Measurements from ENCODE around the gene SZT2. TPM values are rescaled to one million over a fixed set of nuclear protein-coding genes. Genes with fewer than 3 reads are reported as not detected.

The SZT2 gene
- total RNA-seq, 1 experiment from 2014 or later: 28.4 TPM

- no peak for ATAC-seq
- TF ChIP-seq HMGA2 (CRISPR knock-in tag; IDR thresholded peaks at IDR 0.05) (no peak), MXD4 (CRISPR knock-in tag; IDR thresholded peaks at IDR 0.05; ENCODE audit: borderline replicate concordance) (no peak), ZBTB21 (CRISPR knock-in tag; IDR thresholded peaks at IDR 0.05; ENCODE audit: borderline replicate concordance) (no peak), FOXJ3 (CRISPR knock-in tag; IDR thresholded peaks at IDR 0.05; ENCODE audit: borderline replicate concordance) (no peak), SP1 (CRISPR knock-in tag; conservative IDR thresholded peaks at IDR 0.05) (no peak), ESRRA (CRISPR knock-in tag; IDR thresholded peaks at IDR 0.05; ENCODE audit: borderline replicate concordance) (no peak), PRRX2 (CRISPR knock-in tag; IDR thresholded peaks at IDR 0.05) (no peak), ZNF423 (CRISPR knock-in tag; IDR thresholded peaks at IDR 0.05) (no peak)
- TF ChIP-seq, protein P1, sequence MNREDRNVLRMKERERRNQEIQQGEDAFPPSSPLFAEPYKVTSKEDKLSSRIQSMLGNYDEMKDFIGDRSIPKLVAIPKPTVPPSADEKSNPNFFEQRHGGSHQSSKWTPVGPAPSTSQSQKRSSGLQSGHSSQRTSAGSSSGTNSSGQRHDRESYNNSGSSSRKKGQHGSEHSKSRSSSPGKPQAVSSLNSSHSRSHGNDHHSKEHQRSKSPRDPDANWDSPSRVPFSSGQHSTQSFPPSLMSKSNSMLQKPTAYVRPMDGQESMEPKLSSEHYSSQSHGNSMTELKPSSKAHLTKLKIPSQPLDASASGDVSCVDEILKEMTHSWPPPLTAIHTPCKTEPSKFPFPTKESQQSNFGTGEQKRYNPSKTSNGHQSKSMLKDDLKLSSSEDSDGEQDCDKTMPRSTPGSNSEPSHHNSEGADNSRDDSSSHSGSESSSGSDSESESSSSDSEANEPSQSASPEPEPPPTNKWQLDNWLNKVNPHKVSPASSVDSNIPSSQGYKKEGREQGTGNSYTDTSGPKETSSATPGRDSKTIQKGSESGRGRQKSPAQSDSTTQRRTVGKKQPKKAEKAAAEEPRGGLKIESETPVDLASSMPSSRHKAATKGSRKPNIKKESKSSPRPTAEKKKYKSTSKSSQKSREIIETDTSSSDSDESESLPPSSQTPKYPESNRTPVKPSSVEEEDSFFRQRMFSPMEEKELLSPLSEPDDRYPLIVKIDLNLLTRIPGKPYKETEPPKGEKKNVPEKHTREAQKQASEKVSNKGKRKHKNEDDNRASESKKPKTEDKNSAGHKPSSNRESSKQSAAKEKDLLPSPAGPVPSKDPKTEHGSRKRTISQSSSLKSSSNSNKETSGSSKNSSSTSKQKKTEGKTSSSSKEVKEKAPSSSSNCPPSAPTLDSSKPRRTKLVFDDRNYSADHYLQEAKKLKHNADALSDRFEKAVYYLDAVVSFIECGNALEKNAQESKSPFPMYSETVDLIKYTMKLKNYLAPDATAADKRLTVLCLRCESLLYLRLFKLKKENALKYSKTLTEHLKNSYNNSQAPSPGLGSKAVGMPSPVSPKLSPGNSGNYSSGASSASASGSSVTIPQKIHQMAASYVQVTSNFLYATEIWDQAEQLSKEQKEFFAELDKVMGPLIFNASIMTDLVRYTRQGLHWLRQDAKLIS (CRISPR knock-in tag; IDR thresholded peaks at IDR 0.05; ENCODE audit: borderline replicate concordance): no peak
- no peaks in the 10 kb centered on the region for H3K4me1 Mint-ChIP-seq
- H3K4me3 Mint-ChIP-seq: no peak overlapping the region
- no peaks in the 10 kb centered on the region for H3K9me3 Mint-ChIP-seq
- POLR2A ChIA-PET: no interaction called here
- H3K36me3 Mint-ChIP-seq: peaks cover 26% of the 10 kb centered on the region
- no peak for DNase-seq (ENCODE audit: low spot score)
- H3K27me3 Mint-ChIP-seq (ENCODE audit: low read depth): no peaks in the 10 kb centered on the region
- no peak overlapping the region for H3K27ac Mint-ChIP-seq
- CTCF ChIA-PET: no interaction called here
Observed at GRCh38 chr1:43402089-43402865, 12.6 kb downstream of the SZT2 start.

DNA sequence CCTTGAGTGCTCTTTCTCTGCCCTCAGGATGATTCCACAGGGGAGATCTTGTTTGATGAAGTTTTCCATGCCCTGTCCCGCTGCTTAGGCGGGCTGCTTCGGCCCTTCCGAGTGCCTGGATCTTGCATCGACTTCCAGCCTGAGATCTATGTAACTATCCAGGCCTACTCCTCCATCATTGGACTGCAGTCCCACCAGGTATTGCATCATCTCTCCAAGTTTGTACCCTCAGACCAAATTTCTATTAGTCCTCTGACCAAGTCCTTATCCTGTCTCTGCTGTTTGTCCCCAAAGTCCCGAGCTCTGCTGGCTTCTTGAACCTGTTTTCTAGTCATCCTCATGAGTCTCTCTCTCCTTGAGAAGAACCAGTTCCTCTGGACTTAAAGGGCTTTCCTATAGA, 14.7 kb downstream of the SZT2 start:
- H3K27ac Mint-ChIP-seq: no peak overlapping the region
- ChIA-PET CTCF (no interaction called here), POLR2A (no interaction called here)
- no peaks in the 10 kb centered on the region for H3K9me3 Mint-ChIP-seq
- peaks cover 29% of the 10 kb centered on the region for H3K36me3 Mint-ChIP-seq
- TF ChIP-seq RELA (CRISPR knock-in tag; IDR thresholded peaks at IDR 0.05; ENCODE audit: borderline replicate concordance): no peak
- TF ChIP-seq FOXK1 (CRISPR knock-in tag; IDR thresholded peaks at IDR 0.05): no peak
- no peak for TF ChIP-seq TEAD1 (CRISPR knock-in tag; IDR thresholded peaks at IDR 0.05)
- no peak for TF ChIP-seq ZNF423 (CRISPR knock-in tag; IDR thresholded peaks at IDR 0.05)
- no peak for TF ChIP-seq FOXP4 (CRISPR knock-in tag; IDR thresholded peaks at IDR 0.05)
- no peak for TF ChIP-seq ZNF263 (CRISPR knock-in tag; IDR thresholded peaks at IDR 0.05; ENCODE audit: low read depth)
- TF ChIP-seq, protein P2, sequence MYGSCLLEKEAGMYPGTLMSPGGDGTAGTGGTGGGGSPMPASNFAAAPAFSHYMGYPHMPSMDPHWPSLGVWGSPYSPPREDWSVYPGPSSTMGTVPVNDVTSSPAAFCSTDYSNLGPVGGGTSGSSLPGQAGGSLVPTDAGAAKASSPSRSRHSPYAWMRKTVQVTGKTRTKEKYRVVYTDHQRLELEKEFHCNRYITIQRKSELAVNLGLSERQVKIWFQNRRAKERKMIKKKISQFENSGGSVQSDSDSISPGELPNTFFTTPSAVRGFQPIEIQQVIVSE (CRISPR knock-in tag; IDR thresholded peaks at IDR 0.05; ENCODE audit: borderline replicate concordance): no peak
- TF ChIP-seq, protein P3, sequence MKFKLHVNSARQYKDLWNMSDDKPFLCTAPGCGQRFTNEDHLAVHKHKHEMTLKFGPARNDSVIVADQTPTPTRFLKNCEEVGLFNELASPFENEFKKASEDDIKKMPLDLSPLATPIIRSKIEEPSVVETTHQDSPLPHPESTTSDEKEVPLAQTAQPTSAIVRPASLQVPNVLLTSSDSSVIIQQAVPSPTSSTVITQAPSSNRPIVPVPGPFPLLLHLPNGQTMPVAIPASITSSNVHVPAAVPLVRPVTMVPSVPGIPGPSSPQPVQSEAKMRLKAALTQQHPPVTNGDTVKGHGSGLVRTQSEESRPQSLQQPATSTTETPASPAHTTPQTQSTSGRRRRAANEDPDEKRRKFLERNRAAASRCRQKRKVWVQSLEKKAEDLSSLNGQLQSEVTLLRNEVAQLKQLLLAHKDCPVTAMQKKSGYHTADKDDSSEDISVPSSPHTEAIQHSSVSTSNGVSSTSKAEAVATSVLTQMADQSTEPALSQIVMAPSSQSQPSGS (CRISPR knock-in tag; IDR thresholded peaks at IDR 0.05; ENCODE audit: borderline replicate concordance, low read depth): no peak
- no peak for TF ChIP-seq RORB (CRISPR knock-in tag; IDR thresholded peaks at IDR 0.05)
- TF ChIP-seq NR1H2 (CRISPR knock-in tag; IDR thresholded peaks at IDR 0.05): no peak
- no peak for TF ChIP-seq TEAD4 (CRISPR knock-in tag; IDR thresholded peaks at IDR 0.05)
- H3K27me3 Mint-ChIP-seq (ENCODE audit: low read depth): no peaks in the 10 kb centered on the region
- DNase-seq (ENCODE audit: low spot score) (no peak), ATAC-seq (no peak)
- H3K4me3 Mint-ChIP-seq: no peak overlapping the region
- H3K4me1 Mint-ChIP-seq: no peaks in the 10 kb centered on the region

All from WTC11 (cell line).